ENCODE results near the gene HLA-DMB. TPM values are rescaled to one million over a fixed set of nuclear protein-coding genes. Genes with fewer than 3 reads are reported as not detected.

Gene HLA-DMB
- not detected in 2 replicates for total RNA-seq

DNA sequence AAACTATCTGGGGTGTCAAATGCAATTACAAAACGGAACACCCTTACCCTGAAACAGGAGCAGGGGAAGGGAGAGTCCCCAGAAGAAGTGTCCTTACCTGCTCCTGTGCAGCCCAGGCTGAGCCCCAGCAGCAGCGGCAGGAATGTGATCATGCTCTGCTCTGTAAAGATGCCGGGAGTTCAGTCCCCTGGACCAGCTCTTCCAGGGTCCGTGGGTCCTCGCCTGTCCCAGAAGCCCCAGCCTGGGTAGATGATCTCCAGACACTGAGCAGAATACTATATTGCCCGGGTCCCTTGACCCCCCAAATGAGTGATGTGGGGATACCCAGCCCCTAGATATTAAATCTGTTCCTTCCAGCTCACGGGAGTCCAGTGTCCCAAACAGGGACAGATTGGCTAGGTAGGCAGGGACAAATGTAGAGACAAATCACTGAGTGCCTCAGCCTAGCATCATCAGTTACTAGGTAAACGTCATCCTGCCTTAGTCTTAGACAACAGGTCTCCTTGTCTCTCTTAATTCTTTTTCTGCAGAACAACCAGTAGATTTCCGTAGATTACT lies at the start of gene HLA-DMB:
TSS of gene HLA-DMB (minus strand) at position 373 of the 558 bp plus-strand sequence. CDS start at position 152, 221 bp downstream.

DNA sequence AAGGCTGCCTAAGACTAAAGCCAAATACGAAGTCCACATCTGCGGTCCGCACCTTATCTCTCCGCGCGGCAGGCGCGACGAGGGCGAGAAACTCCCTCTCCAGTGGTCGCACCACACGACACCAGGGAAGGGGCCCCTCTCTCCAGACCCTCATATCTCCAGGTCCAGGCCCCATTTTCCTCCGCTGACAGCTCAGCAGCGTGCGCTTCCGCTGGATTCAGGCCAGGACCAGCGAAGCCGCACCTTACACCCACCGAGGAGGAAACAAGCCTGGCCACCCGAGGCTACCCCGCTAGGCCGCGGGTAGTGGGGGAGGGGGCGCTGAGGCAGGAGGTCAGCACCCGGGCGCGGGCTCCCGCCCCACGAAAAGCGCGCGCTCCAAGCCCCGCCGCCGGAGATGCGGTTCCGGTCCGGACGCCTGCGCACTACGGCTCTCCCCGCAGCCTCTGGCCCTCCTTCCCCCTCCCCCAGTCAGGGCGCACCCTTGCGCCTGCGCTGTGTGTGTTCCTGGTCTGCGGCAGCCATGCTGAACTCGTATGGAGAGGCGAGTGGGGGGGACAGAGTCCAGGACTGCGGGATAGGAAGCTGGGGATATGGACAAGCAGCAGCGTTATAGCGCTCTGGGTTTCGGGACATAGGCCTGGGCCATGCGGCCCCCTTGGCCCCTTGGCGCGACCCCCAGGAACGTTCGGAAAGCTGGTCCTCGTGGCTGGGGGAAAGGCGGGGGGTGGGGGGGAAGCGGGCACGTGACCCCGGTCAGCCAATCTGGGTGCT lies 27.5 kb upstream of the HLA-DMB start, which contains the start of gene BRD2:
TSS of gene BRD2 (plus strand) at position 502 of the 774 bp plus-strand sequence. CDS start 4,305 bp downstream, outside the sequence.

DNA sequence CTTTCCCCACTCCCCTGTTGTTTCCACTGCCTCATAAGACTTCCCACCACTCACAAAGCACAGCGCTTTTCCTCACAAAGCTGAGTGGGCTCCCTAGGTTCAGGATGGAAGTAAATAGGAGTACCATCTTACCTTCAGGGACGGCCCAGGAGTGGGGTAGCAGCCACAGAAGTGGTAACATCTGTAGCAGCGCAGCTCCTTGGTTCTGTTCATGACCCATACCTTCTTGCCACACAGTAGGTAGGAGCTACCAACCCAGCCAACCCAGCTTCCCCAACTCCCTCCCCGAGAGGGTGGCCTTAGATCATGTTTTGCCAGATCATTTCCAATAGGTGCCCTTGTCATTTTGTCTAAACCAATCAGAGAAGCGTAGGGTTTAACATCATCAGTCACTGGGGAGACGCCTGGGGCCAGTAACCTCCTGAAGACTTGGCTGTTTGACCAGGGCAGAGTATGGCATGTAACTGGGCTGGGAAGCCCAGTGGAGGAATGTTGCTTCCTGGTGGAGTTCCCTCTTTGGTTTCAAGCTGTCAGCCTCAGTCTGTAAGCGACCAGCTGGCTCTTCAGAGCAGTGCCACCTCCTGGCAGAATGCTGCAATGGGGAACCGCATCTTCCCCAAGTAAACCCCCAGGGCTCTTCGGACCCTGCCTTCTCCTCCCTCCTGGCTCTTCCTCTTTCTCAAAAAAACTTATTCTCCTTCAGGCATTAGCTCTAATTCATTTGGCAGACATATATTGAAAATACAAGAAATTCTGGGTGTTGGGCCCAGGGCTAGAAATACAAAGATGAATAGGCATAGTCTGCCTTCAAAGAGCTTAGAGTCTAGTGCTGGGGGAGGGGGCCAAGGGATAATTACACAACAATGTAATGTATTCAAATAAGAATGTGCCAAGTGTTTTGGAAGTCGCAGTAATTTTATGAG lies 12.2 kb upstream of the HLA-DMB start, which contains the start of gene HLA-DMA:
TSS of gene HLA-DMA (minus strand) at position 281 of the 923 bp plus-strand sequence. CDS start at position 220, 61 bp downstream.

Other genes with a start within 250 kb of the HLA-DMB start
- not detected in 2 replicates for gene HLA-DQA2, start 199.6 kb downstream of the HLA-DMB start, total RNA-seq
- not detected in 2 replicates for gene HLA-DQB2, start 177.5 kb downstream of the HLA-DMB start, total RNA-seq
- gene HLA-DOB, start 124.0 kb downstream of the HLA-DMB start, total RNA-seq, result 0.36 TPM in 1 of 2 replicates, not detected in the other
- 4.5 and 10.4 TPM in 2 replicates for gene TAP2, start 102.3 kb downstream of the HLA-DMB start, total RNA-seq
- gene PSMB8, start 97.0 kb downstream of the HLA-DMB start, total RNA-seq, result 28.3 and 40.8 TPM in 2 replicates
- 12.8 and 28.0 TPM in 2 replicates for gene TAP1, start 87.3 kb downstream of the HLA-DMB start, total RNA-seq
- gene PSMB9, start 86.8 kb downstream of the HLA-DMB start, total RNA-seq, result 7.9 and 12.5 TPM in 2 replicates
- gene HLA-DMA, start 12.1 kb upstream of the HLA-DMB start, total RNA-seq, result 4.5 and 4.9 TPM in 2 replicates
- gene BRD2, start 27.6 kb upstream of the HLA-DMB start, total RNA-seq, result 93.7 and 100 TPM in 2 replicates
- gene HLA-DOA, start 68.6 kb upstream of the HLA-DMB start, total RNA-seq, result not detected in 2 replicates
- 1.4 and 1.6 TPM in 2 replicates for gene HLA-DPA1, start 132.6 kb upstream of the HLA-DMB start, total RNA-seq
- gene HLA-DPB1, start 135.0 kb upstream of the HLA-DMB start, total RNA-seq, result 12.1 and 27.1 TPM in 2 replicates